NCI-H1436 (cell line): Measurements from ENCODE around the gene DENND1A.

Source experiments
- DNase-seq: peaks from one replicate; lab custom pipeline; 2025; lab: John Stamatoyannopoulos, UW

DENND1A gene

GRCh38 chr9:123865226-123866000, 64.5 kb downstream of the DENND1A start:
- DNase-seq: no peak

DNA sequence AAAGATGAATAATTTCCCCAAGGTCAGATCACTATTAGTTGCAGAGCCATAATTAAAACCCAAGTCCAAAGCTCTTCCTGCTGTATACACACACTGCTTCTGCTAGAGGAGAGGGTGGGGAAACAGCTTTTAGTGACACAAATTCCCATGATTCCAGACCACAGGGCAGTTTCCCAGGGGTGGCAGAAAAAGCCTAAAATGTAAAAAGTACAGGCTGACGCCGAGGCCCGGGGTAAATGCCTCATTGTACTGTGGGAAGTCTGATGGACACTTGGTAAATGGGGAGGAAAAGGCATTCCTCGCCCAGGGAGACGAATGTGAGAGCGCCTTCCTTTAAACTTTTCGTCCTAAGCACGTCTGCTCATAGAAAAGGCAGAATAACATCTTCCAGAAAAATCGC, 65.7 kb downstream of the DENND1A start:
- no peak for DNase-seq

DNA sequence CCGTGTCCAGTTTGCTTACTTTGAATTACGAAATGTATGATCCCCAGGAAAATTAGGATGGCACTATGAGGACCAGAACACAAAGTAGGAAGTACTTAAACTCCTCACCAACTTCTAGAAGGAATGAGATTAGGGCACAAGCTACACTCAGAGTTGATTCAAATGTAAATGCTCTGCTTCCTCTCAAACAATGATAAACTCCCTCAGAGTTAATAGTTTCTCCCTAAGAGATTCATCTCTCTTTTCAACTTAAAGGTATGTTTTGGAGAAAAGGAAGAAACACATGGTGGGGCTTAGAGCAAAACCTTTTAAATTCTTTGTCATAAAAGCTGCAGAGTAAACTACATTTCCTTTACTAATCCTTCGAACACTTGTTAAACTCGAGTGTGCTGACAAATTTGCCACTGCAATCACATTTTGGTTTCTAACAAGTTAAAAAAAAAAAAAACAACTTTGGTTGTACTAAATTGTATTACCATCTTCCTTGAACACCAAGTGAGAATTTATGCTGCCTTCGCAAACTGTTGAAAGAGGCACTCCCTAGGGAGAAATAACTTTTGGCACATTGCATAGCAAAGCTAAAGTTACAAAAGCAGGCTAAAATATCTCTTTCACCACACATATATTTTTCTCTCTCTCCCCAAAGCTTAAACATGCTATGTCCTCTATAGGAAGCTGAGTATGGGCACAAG, 66.6 kb downstream of the DENND1A start:
- no peak for DNase-seq

DNA sequence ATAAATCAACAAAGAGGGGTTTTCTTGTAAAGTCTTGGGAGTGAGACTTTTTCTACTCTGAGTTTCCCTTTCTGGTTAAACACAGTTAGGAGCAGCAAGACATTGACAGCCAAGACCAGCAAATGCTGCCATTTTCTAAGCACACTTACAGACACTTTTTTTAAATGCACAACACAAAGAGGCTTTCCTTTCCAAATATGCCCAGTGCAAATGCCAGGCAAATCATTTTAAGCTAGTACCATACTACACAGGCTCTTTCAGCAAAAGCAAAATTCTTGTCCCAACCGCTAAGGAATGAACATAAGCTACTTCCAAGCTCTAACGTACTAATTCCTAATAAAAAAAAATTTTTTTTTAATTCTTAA, 68.2 kb downstream of the DENND1A start:
- no peak for DNase-seq

GRCh38 chr9:123861086-123861755, 68.7 kb downstream of the DENND1A start:
- DNase-seq: no peak

DNA sequence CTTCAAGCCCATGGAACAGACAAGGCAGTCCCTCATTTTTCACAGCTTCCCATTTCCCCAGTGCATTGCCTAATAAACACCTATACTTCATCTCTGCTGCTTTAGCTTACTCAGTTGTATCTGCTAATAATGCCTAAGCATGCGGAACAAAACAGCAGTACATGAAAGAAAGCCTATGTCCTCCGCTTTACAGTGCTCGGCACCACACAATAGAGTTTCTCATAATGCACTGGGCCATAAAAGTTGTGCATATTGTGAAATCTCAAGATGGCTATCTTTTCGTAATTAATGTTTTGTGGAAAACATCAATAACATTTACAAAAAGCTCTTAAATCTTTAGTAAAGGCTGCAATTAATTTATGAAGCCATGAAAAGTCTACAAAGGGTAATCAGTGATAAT, 69.3 kb downstream of the DENND1A start:
- no peak for DNase-seq

GRCh38 chr9:123852403-123852802, 77.5 kb downstream of the DENND1A start:
- DNase-seq: no peak

DNA sequence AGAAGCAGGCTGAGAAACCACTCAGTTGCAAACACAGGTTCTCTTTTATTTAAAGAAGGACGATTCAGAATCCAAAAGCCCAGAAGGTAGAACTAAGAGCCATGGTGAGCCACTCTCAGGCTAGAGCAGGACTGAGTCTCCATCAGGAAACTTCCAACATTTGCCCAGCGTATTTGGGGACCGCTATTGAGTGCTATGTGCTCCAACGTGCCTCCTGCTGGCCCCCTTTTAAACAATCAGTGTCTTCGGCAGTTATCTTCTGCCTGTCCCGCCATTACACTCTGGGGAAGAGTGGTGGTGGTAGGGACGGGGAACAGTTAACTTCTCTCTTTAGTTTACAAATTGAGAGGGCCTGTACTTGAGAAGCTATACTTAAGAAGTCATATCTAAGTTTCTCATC, 78.1 kb downstream of the DENND1A start:
- DNase-seq: no peak

- DNase-seq: no peak
Measured at GRCh38 chr9:123848447-123849085, 81.4 kb downstream of the DENND1A start.

GRCh38 chr9:123846966-123847365, 83.0 kb downstream of the DENND1A start:
- no peak for DNase-seq

DNA sequence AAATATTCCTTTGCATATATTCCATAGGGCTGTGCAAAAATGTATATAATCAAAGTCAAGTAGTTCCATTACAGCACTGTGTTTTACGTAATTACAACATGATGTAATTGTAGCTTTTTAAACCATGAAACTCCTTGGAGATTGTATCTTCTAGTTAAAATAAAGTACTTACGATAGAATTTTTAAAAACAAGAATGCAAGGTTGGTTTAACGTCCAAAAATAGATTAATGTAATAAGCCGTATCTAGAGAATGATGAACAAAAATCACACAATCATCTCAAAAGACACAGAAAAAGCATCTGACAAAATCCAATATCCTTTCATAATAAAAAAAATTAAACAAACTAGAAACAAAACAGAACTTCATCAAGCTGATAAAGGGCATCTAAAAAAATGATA, 86.2 kb downstream of the DENND1A start:
- DNase-seq: no peak

DNA sequence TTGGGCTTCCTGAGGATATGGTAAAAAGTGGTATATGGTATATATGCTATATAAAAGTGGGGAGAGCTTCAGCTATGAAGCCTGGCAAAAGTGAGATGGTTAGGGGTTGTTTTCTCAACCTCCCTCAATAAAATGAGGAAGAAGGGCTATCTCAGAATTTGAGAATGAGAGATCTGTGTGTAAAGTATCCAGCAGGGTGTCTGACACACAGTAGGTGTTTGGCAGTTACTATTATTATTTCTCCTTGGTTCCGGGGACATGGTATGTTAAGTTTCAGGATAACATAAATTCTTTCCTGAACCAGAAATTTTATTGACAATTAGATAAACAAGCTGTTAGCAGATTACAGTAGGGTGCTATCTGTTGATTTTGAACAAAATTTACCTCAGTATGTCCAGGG, 94.1 kb downstream of the DENND1A start:
- no peak for DNase-seq

- DNase-seq: no peak
Measured at GRCh38 chr9:123834889-123835562, 94.9 kb downstream of the DENND1A start.

- DNase-seq: no peak
Measured at GRCh38 chr9:123834218-123834888, 95.6 kb downstream of the DENND1A start.

DNA sequence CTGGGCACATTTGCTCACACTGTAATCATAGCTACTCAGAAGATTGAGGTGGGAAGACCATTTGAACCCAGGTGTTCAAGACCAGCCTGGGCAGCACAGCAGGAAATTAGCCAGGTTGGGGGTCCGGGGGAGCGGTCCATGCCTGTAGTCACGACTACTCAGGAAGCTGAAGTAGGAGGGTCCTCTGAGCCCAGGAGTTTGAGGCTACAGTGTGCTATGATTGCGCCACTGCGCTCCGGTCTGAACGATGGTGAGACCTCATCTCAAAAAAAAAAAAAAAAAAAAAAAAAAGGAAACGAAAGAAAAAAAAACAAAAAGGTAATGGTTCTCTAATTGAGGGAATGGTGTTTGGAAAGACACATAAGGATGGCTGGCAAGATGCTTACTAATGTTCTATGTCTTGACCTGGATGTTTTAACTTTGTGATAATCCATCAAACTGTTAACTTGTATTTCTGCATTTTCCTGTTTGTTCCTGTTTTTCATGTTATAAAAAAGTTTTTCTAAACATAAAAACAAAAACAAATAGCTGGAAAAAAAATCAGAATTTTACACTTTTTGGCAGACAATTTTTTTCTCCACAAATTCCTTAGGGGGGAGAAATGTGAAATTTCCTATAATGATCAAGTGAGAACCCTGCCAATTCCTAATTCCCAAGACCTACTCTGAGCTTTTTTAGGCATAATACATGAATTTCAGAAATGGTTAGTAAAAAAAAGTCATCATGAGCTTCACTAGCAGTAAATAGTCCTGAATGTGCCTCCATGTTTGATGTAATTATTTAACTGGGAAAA, 96.9 kb downstream of the DENND1A start:
- DNase-seq: no peak

- DNase-seq: no peak
Measured at GRCh38 chr9:123832176-123832575, 97.8 kb downstream of the DENND1A start.

- no peak for DNase-seq
Measured at GRCh38 chr9:123828449-123828848, 101.5 kb downstream of the DENND1A start.

- no peak for DNase-seq
Measured at GRCh38 chr9:123825342-123826060, 104.4 kb downstream of the DENND1A start.

DNA sequence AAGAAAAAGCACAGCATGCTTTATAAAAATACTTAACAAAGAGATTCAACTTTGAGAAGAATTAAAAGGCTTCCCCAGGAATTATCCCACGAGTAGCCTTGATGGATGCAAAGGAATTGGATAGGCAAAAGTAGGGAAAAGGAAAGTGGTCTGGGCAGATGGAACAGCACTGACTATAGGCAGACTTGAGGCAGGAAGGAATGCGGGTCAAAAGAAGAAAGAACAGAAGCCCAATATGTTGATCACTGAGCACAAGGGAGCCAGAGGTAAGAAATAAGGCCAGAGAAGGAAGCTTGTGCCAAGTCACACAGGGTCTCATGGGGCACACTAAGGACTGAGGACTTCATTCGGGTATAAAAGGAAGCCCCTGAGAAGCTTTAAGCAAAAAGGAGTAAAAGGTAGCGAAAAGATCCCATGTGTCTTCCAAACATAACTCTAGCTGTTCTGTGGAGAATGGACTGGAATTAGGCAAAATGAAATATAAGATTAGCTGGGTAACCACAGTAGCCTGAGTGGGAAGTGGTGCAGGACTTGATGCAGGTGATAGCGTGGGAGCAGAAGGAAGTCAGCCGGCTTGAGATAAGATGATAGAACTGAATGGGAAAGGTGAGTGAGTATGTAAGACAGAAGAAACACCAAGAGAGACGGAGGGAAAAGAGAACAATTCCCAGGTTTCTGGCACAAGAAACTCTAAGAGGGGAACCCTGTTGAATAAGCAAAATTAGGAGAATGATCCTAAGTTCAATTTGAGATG, 106.6 kb downstream of the DENND1A start:
- no peak for DNase-seq
